SK-N-SH treated with all-trans-retinoic acid at 6 μM for 48 hours (cell line): Measurements from ENCODE around the gene DMD.

Experiments used
- ISL1 ChIP-seq: fragments of 250-450 bp; sonication (Bioruptor Pico); IDR thresholded peaks from 2 replicates; pipeline ENCODE4 v2.1.2; 2022; ENCODE audit warnings: mild to moderate bottlenecking, moderate library complexity
- ZFP30 ChIP-seq: fragments of 450-650 bp; formaldehyde crosslinking; IDR thresholded peaks from 2 replicates; pipeline ENCODE4 v1.5.0; 2022; ENCODE audit warnings: mild to moderate bottlenecking, moderate library complexity
- ZNF70 ChIP-seq: fragments of 450-650 bp; formaldehyde crosslinking; IDR thresholded peaks from 2 replicates; pipeline ENCODE4 v1.5.0; 2020; ENCODE audit warnings: mild to moderate bottlenecking, moderate library complexity
- TF ChIP-seq, protein P1 (sequence below): fragments of 250-450 bp; sonication (Bioruptor Pico); IDR thresholded peaks from 2 replicates; pipeline ENCODE4 v1.8.0; 2020; ENCODE audit warnings: mild to moderate bottlenecking, moderate library complexity, borderline replicate concordance

DNA sequence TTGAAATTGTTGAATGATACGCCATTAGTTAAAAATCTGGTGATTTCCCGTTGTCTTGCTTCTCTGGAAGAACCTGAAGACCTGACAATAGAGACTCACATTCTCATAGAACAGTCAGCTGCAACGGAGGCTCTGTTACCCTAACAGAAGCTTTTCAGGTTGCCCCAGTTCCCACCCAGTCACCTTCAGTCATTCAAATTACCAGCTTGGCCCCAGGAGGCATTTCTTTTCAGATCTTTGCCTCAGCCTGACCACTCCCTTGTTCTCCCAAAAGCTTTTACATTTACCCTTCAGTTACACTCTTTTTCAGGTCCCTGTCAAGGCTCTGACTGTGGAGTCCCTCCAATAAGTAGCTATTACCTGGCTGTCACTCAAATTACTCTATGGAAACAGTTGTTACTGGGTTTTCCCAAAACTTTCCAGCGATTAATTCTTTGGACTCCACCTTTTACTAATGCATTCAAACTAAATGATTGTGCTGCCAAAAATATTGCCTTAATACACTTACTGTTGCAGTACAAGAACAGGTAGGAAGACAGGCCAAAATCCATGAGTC is 1977.3 kb downstream of the DMD start:
- TF ChIP-seq ISL1 (no peak), ZFP30 (CRISPR knock-in tag) (no peak), ZNF70 (CRISPR knock-in tag) (no peak)
- TF ChIP-seq, protein P1, sequence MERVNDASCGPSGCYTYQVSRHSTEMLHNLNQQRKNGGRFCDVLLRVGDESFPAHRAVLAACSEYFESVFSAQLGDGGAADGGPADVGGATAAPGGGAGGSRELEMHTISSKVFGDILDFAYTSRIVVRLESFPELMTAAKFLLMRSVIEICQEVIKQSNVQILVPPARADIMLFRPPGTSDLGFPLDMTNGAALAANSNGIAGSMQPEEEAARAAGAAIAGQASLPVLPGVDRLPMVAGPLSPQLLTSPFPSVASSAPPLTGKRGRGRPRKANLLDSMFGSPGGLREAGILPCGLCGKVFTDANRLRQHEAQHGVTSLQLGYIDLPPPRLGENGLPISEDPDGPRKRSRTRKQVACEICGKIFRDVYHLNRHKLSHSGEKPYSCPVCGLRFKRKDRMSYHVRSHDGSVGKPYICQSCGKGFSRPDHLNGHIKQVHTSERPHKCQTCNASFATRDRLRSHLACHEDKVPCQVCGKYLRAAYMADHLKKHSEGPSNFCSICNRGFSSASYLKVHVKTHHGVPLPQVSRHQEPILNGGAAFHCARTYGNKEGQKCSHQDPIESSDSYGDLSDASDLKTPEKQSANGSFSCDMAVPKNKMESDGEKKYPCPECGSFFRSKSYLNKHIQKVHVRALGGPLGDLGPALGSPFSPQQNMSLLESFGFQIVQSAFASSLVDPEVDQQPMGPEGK (CRISPR knock-in tag), result no peak
